H9 (cell line): Measurements from ENCODE around the gene H2BW2. TPM values are rescaled to one million over a fixed set of nuclear protein-coding genes. Genes with fewer than 3 reads are reported as not detected.

ENCODE experiments used
- DNase-seq: peaks from one replicate; pipeline ENCODE4 v3.0.0-alpha.2; 2017
- H2AFZ ChIP-seq: one replicate; pipeline ENCODE4 v1.6.1; 2013; ENCODE audit warnings: mild to moderate bottlenecking, low read length, control low read depth, moderate library complexity
- H2AK5ac ChIP-seq: 2 replicates; pipeline ENCODE4 v1.6.1; 2013; ENCODE audit warnings: low read length, control low read depth, mixed read lengths; ENCODE audit not compliant: insufficient read length
- H2BK120ac ChIP-seq: one replicate; pipeline ENCODE4 v1.6.1; 2013; ENCODE audit warnings: low read depth, mild to moderate bottlenecking, low read length, control low read depth, inconsistent platforms; ENCODE audit not compliant: poor library complexity, severe bottlenecking
- H2BK12ac ChIP-seq: 2 replicates; pipeline ENCODE4 v1.6.1; 2013; ENCODE audit warnings: low read length, control low read depth, mixed read lengths, low read depth; ENCODE audit not compliant: insufficient read length
- H2BK15ac ChIP-seq: 2 replicates; pipeline ENCODE4 v1.6.1; 2013; ENCODE audit warnings: low read depth, low read length, control low read depth
- H2BK20ac ChIP-seq: one replicate; pipeline ENCODE4 v1.6.1; 2013; ENCODE audit warnings: low read depth, mild to moderate bottlenecking, low read length, control low read depth, inconsistent platforms; ENCODE audit not compliant: poor library complexity, severe bottlenecking
- H2BK5ac ChIP-seq: 2 replicates; pipeline ENCODE4 v1.6.1; 2013; ENCODE audit warnings: low read length, control low read depth, mixed read lengths; ENCODE audit not compliant: insufficient read length
- H3K14ac ChIP-seq: 2 replicates; pipeline ENCODE4 v1.6.1; 2013; ENCODE audit warnings: low read length, control low read depth; ENCODE audit not compliant: insufficient read depth
- H3K18ac ChIP-seq: 2 replicates; pipeline ENCODE4 v1.6.1; 2013; ENCODE audit warnings: low read depth, mild to moderate bottlenecking, mixed read lengths, low read length, control low read depth; ENCODE audit not compliant: insufficient read length
- H3K23ac ChIP-seq: 2 replicates; pipeline ENCODE4 v1.6.1; 2013; ENCODE audit warnings: low read length, control low read depth, mixed read lengths, low read depth; ENCODE audit not compliant: insufficient read length
- H3K23me2 ChIP-seq: 2 replicates; pipeline ENCODE4 v1.6.1; 2013; ENCODE audit warnings: low read depth, mild to moderate bottlenecking, mixed read lengths, low read length, control low read depth; ENCODE audit not compliant: insufficient read length, poor library complexity, severe bottlenecking
- H3K27ac ChIP-seq: 2 replicates; pipeline ENCODE4 v1.5.1; 2013; ENCODE audit warnings: low read length, control low read depth, mixed read lengths, low read depth; ENCODE audit not compliant: insufficient read length
- H3K27me3 ChIP-seq: 2 replicates; pipeline ENCODE4 v1.6.1; 2013; ENCODE audit warnings: low read length, control low read depth, inconsistent platforms; ENCODE audit not compliant: insufficient read depth
- H3K4ac ChIP-seq: 2 replicates; pipeline ENCODE4 v1.6.1; 2013; ENCODE audit warnings: low read depth, mild to moderate bottlenecking, control low read depth, inconsistent platforms, low read length, moderate library complexity
- H3K4me1 ChIP-seq: 2 replicates; pipeline ENCODE4 v1.6.1; 2013; ENCODE audit warnings: low read length, control low read depth, inconsistent platforms; ENCODE audit not compliant: insufficient read depth
- H3K4me2 ChIP-seq: 2 replicates; pipeline ENCODE4 v1.6.1; 2013; ENCODE audit warnings: low read length, control low read depth, mixed read lengths; ENCODE audit not compliant: insufficient read length, insufficient read depth
- H3K56ac ChIP-seq: 2 replicates; pipeline ENCODE4 v1.6.1; 2013; ENCODE audit warnings: low read depth, mild to moderate bottlenecking, mixed read lengths, low read length, control low read depth; ENCODE audit not compliant: insufficient read length
- H3K79me1 ChIP-seq: 2 replicates; pipeline ENCODE4 v1.6.1; 2013; ENCODE audit warnings: low read depth, mild to moderate bottlenecking, moderate library complexity, low read length, control low read depth, inconsistent platforms; ENCODE audit not compliant: insufficient read depth, poor library complexity, severe bottlenecking
- H3K79me2 ChIP-seq: 2 replicates; pipeline ENCODE4 v1.6.1; 2013; ENCODE audit warnings: low read length, control low read depth, inconsistent platforms; ENCODE audit not compliant: insufficient read depth
- H3K9ac ChIP-seq: 2 replicates; pipeline ENCODE4 v1.6.1; 2013; ENCODE audit warnings: low read length, control low read depth, mixed read lengths; ENCODE audit not compliant: insufficient read length; ENCODE audit errors: extremely low read depth
- H3K9me3 ChIP-seq: one replicate; pipeline ENCODE4 v1.6.1; 2013; ENCODE audit warnings: low read depth, low read length, inconsistent platforms; ENCODE audit not compliant: control insufficient read depth
- H3T11ph ChIP-seq: one replicate; pipeline ENCODE4 v1.6.1; 2013; ENCODE audit warnings: mild to moderate bottlenecking, low read length, control low read depth, inconsistent platforms
- H4K20me1 ChIP-seq: one replicate; pipeline ENCODE4 v1.6.1; 2013; ENCODE audit not compliant: control insufficient read depth, insufficient read length, insufficient read depth
- H4K5ac ChIP-seq: 2 replicates; pipeline ENCODE4 v1.6.1; 2013; ENCODE audit warnings: low read depth, mild to moderate bottlenecking, mixed read lengths, low read length, control low read depth; ENCODE audit not compliant: insufficient read length
- H4K8ac ChIP-seq: replicated peaks from 2 replicates; pipeline ENCODE4 v1.6.1; 2013; ENCODE audit warnings: low read length, control low read depth, mixed read lengths, low read depth; ENCODE audit not compliant: insufficient read length
- H4K91ac ChIP-seq: 2 replicates; pipeline ENCODE4 v1.6.1; 2013; ENCODE audit warnings: low read depth, mild to moderate bottlenecking, moderate library complexity, mixed read lengths, low read length, control low read depth; ENCODE audit not compliant: insufficient read length
- H3K27ac Mint-ChIP-seq, 3 experiments: 2 replicates in 2 of 3; 3 replicates in 1 of 3; pipeline ENCODE4 v1.8.0; 2020 to 2021; ENCODE audit warnings: mixed read lengths in 3 of 3, mild to moderate bottlenecking in 1 of 3, moderate library complexity in 1 of 3
- H3K27me3 Mint-ChIP-seq: 2 replicates; pipeline ENCODE4 v1.8.0; 2021; ENCODE audit warnings: low read depth, mild to moderate bottlenecking, moderate library complexity, mixed read lengths
- H3K36me3 Mint-ChIP-seq, 3 experiments: 2 replicates in 2 of 3; 3 replicates in 1 of 3; pipeline ENCODE4 v1.8.0; 2020 to 2021; ENCODE audit warnings: low read depth in 3 of 3, mixed read lengths in 3 of 3; ENCODE audit not compliant: insufficient read depth in 1 of 3
- H3K4me1 Mint-ChIP-seq, 2 experiments: 2 replicates each; pipeline ENCODE4 v1.8.0; 2020; ENCODE audit warnings: mixed read lengths in 2 of 2
- H3K4me3 Mint-ChIP-seq, 2 experiments: 2 replicates in 1 of 2; 3 replicates in 1 of 2; pipeline ENCODE4 v1.8.0; 2020 to 2021; ENCODE audit warnings: mild to moderate bottlenecking in 2 of 2, mixed read lengths in 2 of 2, moderate library complexity in 1 of 2
- H3K9me3 Mint-ChIP-seq, 2 experiments: 2 replicates in 1 of 2; 3 replicates in 1 of 2; pipeline ENCODE4 v1.8.0; 2020; ENCODE audit warnings: mild to moderate bottlenecking in 2 of 2, mixed read lengths in 2 of 2, moderate library complexity in 1 of 2
- CTCF ChIP-seq: fragments of 200-600 bp; sonication (generic); conservative IDR thresholded peaks from 3 replicates; pipeline ENCODE4 v1.8.0; 2021; ENCODE audit warnings: antibody characterized with exemption, mild to moderate bottlenecking
- WGBS: extraction: QIAGEN DNeasy Blood & Tissue Kit; methylation state at CpG from one replicate; pipeline ENCODE4 v1.1.7; 2013; ENCODE audit warnings: missing lambda C conversion rate, low lambda C conversion rate, mixed read lengths; ENCODE audit not compliant: insufficient read length; ENCODE audit errors: extremely low coverage; 5-methylcytosine and 5-hydroxymethylcytosine counted together
- total RNA-seq: library from RNA; stranded (reverse); gene quantifications from 2 replicates; pipeline ENCODE4 v1.2.1, GENCODE V29; 2021

H2BW2 gene
- total RNA-seq, 1 experiment from 2014 or later: not detected

DNA sequence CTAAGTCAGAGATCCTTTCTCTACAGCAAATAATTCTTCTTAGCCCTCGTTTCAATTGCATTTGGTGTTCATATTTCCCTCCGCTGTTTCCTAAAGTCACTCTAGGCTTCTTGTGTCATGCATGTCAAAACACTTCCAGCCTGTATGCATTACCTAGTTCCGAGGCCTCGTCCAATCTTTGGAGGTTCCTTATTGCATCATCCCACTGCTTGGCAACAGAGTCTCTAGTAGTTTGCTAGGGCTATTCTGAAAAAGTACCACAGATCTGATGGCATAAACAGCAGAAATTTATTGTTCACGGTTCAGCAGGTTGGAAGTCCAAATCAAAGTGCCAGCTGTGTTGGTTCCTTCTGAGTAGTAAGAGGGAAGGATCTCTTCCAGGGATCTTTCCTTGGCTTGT is 5.9 kb downstream of the H2BW2 start:
- no peaks in the 10 kb centered on the region for H3K9me3 ChIP-seq
- peaks cover 5 to 8% of the 10 kb centered on the region in 2 experiments for H3K4me1 Mint-ChIP-seq
- no peaks in the 10 kb centered on the region for H4K20me1 ChIP-seq
- H3K79me1 ChIP-seq: no peaks in the 10 kb centered on the region
- H3K4me3 Mint-ChIP-seq: no peak overlapping the region
- H2BK20ac ChIP-seq: no peak overlapping the region
- no peak overlapping the region for H3K4ac ChIP-seq
- no peak overlapping the region for H3K56ac ChIP-seq
- no peak overlapping the region for H2BK120ac ChIP-seq
- no peak overlapping the region for H2AFZ ChIP-seq
- peaks cover 5% of the 10 kb centered on the region for H3K27me3 Mint-ChIP-seq
- no peak overlapping the region for H2BK12ac ChIP-seq
- H3K79me2 ChIP-seq: no peaks in the 10 kb centered on the region
- no CpG with 5 or more reads among the region's 5 CpGs for WGBS
- H2AK5ac ChIP-seq: no peak overlapping the region
- no peak overlapping the region for H2BK5ac ChIP-seq
- DNase-seq: no peak
- H3K27me3 ChIP-seq: no peaks in the 10 kb centered on the region
- H3K4me1 ChIP-seq: no peaks in the 10 kb centered on the region; the same call in 1 of the 2 replicates
- H4K8ac ChIP-seq: no peak overlapping the region
- no peak overlapping the region for H3K27ac ChIP-seq
- H3K4me2 ChIP-seq: no peak overlapping the region
- H3K14ac ChIP-seq: no peak overlapping the region
- no peak overlapping the region for H3K9ac ChIP-seq
- H2BK15ac ChIP-seq: no peak overlapping the region
- H3K23ac ChIP-seq: no peak overlapping the region
- TF ChIP-seq CTCF: no peak
- H3K27ac Mint-ChIP-seq: no peak overlapping the region
- H3K23me2 ChIP-seq: no peaks in the 10 kb centered on the region
- H4K5ac ChIP-seq: no peak overlapping the region
- no peaks in the 10 kb centered on the region; a peak in 1 of 7 replicates for H3K36me3 Mint-ChIP-seq
- peaks cover under 1 to 72% of the 10 kb centered on the region in 2 experiments; a peak in 2 of 5 replicates for H3K9me3 Mint-ChIP-seq
- H3K18ac ChIP-seq: no peak overlapping the region
- H4K91ac ChIP-seq: no peak overlapping the region
- no peak overlapping the region for H3T11ph ChIP-seq
